HG03039 (cell line): ENCODE measurements around the gene CADM2.

ENCODE experiments used
- ATAC-seq: cut with Tn5 transposase; IDR thresholded peaks from one replicate; pipeline ENCODE4 v1.9.1; 2021; ENCODE audit warnings: mild to moderate bottlenecking, moderate library complexity; ENCODE audit not compliant: unreplicated experiment

The CADM2 gene

GRCh38 chr3:85182975-85183752, 224.4 kb downstream of the CADM2 start:
- no peak for ATAC-seq

GRCh38 chr3:85185495-85185894, 226.7 kb downstream of the CADM2 start:
- ATAC-seq = no peak

GRCh38 chr3:85189731-85190130, 230.9 kb downstream of the CADM2 start:
- ATAC-seq = no peak

GRCh38 chr3:85193565-85193964, 234.8 kb downstream of the CADM2 start:
- ATAC-seq = no peak

- ATAC-seq = no peak
Observed at GRCh38 chr3:85208650-85209049, 249.9 kb downstream of the CADM2 start.

DNA sequence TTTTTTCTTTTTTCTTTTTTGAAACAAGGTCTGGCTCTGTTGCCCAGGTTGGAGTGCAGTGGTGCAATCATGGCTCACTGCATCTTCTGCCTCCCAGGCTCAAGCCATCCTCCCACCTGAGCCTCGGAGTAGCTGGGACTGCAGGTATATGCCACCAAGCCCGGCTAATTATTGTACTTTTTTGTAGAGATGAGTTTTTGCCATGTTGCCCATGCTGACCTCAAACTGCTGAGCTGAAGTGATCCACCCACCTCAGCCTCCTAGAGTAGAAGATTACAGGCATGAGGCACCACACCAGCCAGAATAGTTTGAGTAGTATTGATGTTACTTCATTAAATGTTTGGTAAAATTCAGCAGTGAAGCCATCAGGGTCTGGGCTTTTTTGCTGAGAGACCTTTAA, 251.8 kb downstream of the CADM2 start:
- no peak for ATAC-seq

- ATAC-seq = no peak
Observed at GRCh38 chr3:85228966-85229365, 270.2 kb downstream of the CADM2 start.

DNA sequence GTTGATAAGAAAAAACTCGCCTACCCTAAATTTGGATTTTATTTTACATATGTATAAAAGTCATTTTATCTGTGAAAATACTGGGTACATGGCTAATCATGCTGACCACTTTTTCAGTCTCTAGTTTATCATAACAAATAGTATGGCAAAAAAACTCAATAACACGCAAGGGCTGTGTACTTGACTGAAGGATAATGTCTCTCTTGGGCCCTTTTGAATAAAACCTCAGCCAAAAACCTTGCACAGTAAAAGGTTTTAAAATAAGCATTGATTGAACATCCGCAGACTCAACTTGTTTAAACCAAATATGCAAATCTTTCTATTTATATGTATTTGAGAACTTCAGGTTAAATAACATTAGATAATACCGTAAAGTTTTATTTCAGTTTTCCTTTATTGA, 285.3 kb downstream of the CADM2 start:
- no peak for ATAC-seq

DNA sequence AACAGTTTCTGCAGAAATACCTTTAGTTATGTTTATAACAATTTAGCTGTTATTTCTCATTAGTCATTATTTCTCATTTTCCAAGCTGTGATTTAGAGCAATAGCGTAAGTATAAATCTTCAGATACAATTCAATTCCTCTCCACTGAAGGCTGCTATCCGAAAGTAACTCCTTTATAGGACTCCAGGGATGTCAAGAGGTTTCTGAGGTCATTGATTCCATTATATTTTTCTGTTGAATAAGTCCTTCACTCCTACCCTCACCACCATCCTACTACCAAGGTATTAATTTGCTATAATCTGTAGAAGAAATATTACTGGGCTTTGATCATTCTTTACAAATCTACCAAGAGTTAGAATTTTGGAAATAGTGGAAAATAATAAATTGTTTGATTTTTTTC, 285.7 kb downstream of the CADM2 start:
- no peak for ATAC-seq

- no peak for ATAC-seq
Observed at GRCh38 chr3:85251766-85252165, 293.0 kb downstream of the CADM2 start.

DNA sequence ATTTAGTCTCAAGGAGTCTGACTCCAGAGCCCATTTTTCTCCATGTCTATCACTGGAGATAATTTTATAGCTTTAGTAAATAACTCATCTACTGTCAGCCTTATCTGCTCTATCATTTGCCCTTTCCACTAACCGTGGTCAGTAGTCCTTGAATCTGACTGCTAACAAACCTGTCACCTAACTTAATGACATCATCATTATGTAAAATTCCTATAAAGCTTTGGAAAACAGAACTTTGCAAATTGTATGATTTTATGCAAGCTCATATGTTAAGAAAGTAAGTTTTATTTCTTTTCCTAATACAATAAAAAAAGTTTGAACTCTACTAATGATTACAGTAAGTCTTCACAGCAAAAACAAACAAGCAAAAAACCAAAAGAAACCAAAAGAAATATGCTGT, 293.9 kb downstream of the CADM2 start:
- no peak for ATAC-seq

GRCh38 chr3:85254738-85255137, 295.9 kb downstream of the CADM2 start:
- ATAC-seq = no peak

- ATAC-seq = no peak
Observed at GRCh38 chr3:85255949-85256348, 297.2 kb downstream of the CADM2 start.

DNA sequence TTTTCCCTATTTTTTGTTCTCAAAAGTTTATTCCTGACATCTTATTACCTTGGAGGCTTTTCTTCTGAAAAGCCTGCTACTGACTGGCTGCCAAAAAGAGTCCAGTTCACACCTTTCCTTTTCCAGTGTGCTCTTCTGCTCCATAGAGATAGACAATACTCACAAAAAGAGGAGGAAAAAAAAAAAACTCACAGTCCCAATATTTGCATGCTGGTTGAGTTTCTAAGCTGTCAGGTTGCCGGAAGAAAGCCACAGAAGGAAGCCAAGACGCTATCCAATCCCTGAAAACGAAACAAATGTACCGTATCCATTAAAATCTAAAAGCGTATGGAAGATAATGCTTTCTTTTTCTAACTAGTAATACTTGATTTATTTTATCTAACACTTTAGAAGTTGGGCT, 299.5 kb downstream of the CADM2 start:
- ATAC-seq = no peak

GRCh38 chr3:85258819-85259218, 300.0 kb downstream of the CADM2 start:
- no peak for ATAC-seq

- ATAC-seq = no peak
Observed at GRCh38 chr3:85259748-85260147, 301.0 kb downstream of the CADM2 start.

DNA sequence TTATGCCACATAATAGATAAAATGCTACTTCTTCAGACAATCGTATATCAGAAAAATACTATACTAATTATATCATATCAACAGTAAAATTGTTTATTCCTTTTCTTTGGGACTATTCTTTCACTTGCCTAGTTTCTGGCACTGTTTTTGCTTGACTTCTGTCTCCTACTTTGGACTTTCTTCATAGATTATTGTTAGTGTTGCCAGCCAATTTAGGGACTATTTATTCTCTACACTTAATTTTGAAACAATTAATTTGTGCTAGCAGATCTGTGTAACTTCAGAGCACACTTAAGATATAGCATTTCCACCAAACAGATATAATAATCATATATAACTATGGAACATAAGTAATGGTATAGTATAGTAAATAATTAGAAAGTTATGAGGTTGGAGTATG, 305.6 kb downstream of the CADM2 start:
- ATAC-seq = no peak

DNA sequence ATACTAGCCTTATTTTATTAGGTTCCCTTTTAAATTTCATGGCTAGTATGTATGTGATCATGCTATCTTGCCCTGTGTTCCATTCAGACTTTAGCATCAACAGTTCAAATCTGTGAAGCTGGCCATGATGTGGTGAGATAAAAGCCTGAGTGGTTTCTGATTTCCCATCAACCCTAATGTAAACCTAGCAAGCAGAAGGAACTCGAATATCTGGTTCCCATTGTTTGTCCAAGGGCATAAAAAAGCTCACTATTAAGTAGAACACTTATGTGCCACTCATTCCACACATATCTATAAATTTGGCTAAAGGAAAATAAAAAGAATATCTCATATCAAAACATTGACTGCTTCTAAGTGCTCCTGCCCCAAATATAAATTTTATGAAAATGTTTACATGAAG, 311.7 kb downstream of the CADM2 start:
- no peak for ATAC-seq

DNA sequence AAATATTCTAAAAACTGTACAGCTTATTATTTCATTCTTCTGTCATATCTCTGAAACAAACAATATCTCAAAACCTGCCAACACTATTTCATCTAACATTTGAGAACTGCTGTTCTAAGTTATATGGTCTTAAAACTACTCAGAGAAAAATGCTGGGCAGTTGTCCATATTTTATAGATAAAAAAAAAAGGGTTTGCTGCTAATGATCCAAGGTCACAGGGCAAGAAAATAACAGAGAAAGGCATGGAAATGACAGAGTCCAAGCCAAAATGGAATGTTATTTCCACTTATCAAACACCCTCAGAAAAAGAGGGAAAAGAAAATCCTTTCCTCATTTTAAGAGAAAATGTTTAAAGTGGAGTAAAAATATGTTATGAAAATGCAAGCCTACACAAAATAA, 313.1 kb downstream of the CADM2 start:
- ATAC-seq = no peak

DNA sequence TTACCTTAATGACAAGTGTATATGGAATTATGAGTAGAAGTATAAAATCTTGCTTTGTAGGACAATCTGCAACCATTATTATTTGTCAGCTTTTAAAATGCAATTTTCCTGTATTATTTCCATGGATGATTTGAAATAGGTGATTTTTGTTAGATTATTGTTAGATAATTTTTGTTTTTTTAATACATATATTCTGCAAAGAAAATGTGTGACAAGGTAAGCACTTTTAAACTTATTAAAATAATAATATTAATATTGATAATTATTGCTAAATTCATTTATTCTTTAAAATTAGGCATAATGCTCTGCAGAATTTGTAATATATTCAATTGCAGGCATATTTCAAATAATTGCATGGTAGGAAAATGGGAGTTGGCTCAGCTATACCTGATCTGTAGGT, 329.5 kb downstream of the CADM2 start:
- ATAC-seq = no peak

DNA sequence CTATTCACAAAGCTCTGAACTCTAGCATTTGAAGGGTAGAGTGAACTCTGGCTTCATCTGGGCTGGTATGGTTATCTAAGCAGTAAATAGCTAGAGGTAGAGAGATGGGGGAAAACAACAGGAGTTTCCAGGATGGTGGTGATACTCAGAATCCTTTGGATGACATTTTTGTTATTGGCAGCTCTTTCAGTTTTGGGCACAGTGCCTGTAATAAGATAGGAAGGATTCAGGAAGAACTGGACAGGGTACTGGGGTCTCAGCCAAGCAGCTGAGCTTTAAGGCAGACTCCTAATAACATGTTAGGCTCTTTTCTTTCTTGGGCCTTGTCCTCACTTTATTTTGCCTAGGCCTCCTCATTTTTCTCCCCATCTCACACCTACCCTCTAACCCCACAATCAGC, 338.5 kb downstream of the CADM2 start:
- ATAC-seq = no peak

GRCh38 chr3:85298032-85298431, 339.2 kb downstream of the CADM2 start:
- ATAC-seq = no peak

GRCh38 chr3:85303156-85303555, 344.4 kb downstream of the CADM2 start:
- no peak for ATAC-seq
